PC-9 (cell line): ENCODE results near the gene FIGNL2. TPM values are rescaled to one million over a fixed set of nuclear protein-coding genes. Genes with fewer than 3 reads are reported as not detected.

Experiments
- BruUV-seq: library from RNA; stranded (reverse); fragments of 400-500 nt; replicated peaks from 2 replicates; lab custom pipeline; 2021; lab: Mats Ljungman, UMichigan
- CTCF ChIA-PET: fragments of 300-600 bp; sonication (Branson Sonifier 250); formaldehyde crosslinking; loops from one replicate; lab custom pipeline; 2022; ENCODE audit warnings: antibody characterized with exemption; lab: Charles Lee
- POLR2A ChIA-PET: fragments of 300-600 bp; sonication (Branson Sonifier 250); formaldehyde crosslinking; loops from one replicate; lab custom pipeline; 2022; ENCODE audit warnings: antibody characterized with exemption; ENCODE audit not compliant: unreplicated experiment; lab: Charles Lee
- DNase-seq, 2 experiments: peaks; one replicate each; pipeline versions ENCODE4 v3.0.0 to v3.0.0-alpha.2; 2015 to 2022; ENCODE audit warnings: mixed read lengths in 1 of 2
- H2AFZ ChIP-seq: fragments of 200-600 bp; sonication (generic); 2 replicates; pipeline ENCODE4 v1.8.1; 2017; ENCODE audit warnings: antibody characterized with exemption
- H3F3A ChIP-seq: fragments of 200-600 bp; sonication (generic); 2 replicates; pipeline ENCODE4 v1.8.1; 2017; ENCODE audit warnings: antibody characterized with exemption, mild to moderate bottlenecking, low read depth; ENCODE audit not compliant: insufficient read depth
- H3K27ac ChIP-seq: fragments of 200-600 bp; sonication (generic); 2 replicates; pipeline ENCODE4 v1.6.1; 2016; ENCODE audit warnings: mixed run types
- H3K27me3 ChIP-seq: fragments of 200-600 bp; sonication (generic); 2 replicates; pipeline ENCODE4 v1.6.1; 2016; ENCODE audit warnings: low read depth, mixed run types; ENCODE audit not compliant: insufficient read depth
- H3K36me3 ChIP-seq: fragments of 200-600 bp; sonication (generic); 2 replicates; pipeline ENCODE4 v1.6.1; 2016; ENCODE audit warnings: low read depth, mixed run types
- H3K4me1 ChIP-seq: fragments of 200-600 bp; sonication (generic); replicated peaks from 2 replicates; pipeline ENCODE4 v1.6.1; 2016; ENCODE audit warnings: mixed run types; ENCODE audit not compliant: insufficient read depth
- H3K4me2 ChIP-seq: fragments of 200-600 bp; sonication (generic); 2 replicates; pipeline ENCODE4 v1.6.1; 2017; ENCODE audit warnings: mixed run types
- H3K4me3 ChIP-seq: fragments of 200-600 bp; sonication (generic); 2 replicates; pipeline ENCODE4 v1.6.1; 2016; ENCODE audit warnings: mixed run types
- H3K79me2 ChIP-seq: fragments of 200-600 bp; sonication (generic); 2 replicates; pipeline ENCODE4 v1.6.1; 2017; ENCODE audit warnings: low read depth, mixed run types
- H3K9me2 ChIP-seq: fragments of 200-600 bp; sonication (generic); 2 replicates; pipeline ENCODE4 v1.8.1; 2017; ENCODE audit warnings: mild to moderate bottlenecking; ENCODE audit not compliant: insufficient read depth
- H3K9me3 ChIP-seq: fragments of 200-600 bp; sonication (generic); 2 replicates; pipeline ENCODE4 v1.8.1; 2016; ENCODE audit warnings: low read depth; ENCODE audit not compliant: insufficient read depth
- H4K20me1 ChIP-seq: fragments of 200-600 bp; sonication (generic); 2 replicates; pipeline ENCODE4 v1.8.1; 2017; ENCODE audit not compliant: insufficient read depth
- EZH2 ChIP-seq: fragments of 200-600 bp; sonication (generic); IDR thresholded peaks from 2 replicates; pipeline ENCODE4 v1.8.0; 2017; ENCODE audit warnings: antibody characterized with exemption, low read depth
- intact Hi-C: fragments of 100-400 bp; cut with micrococcal nuclease; formaldehyde crosslinking; loops from one replicate; pipeline ENCODE4 v1.10.0; 2022; ENCODE audit not compliant: unreplicated experiment
- total RNA-seq: library from RNA; stranded (reverse); gene quantifications from 2 replicates; pipeline ENCODE4 v1.2.3, GENCODE V29; 2021
- TF ChIP-seq, protein P1 (sequence below): fragments of 200-600 bp; sonication (generic); conservative IDR thresholded peaks from 2 replicates; pipeline ENCODE4 v1.6.1; 2017; ENCODE audit warnings: mixed run types, antibody characterized with exemption, mild to moderate bottlenecking, moderate library complexity

FIGNL2 gene
- total RNA-seq, 1 experiment from 2014 or later = not detected

DNA sequence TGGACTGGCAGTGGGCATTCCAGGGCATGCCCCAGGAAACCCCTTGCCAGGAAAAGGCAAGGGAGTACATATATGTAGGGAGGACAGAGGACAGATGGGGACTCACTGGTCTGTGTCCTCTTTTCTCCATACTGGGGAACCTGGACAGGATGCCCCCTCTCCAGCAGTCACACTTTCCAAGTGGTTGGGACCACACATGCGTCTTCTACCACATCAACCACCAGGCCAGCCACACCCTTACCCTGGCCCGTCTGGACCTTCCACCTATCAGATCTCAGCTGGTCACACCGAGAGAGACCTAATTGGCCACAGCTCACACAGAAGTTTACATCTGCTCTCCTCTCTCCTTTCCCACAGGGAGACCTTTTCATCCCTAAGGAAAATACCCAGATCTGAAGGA, 47.7 kb upstream of the FIGNL2 start:
- H3K4me1 ChIP-seq = no peaks in the 10 kb centered on the region
- H3K9me2 ChIP-seq = no peaks in the 10 kb centered on the region
- no peak overlapping the region for H3K27ac ChIP-seq
- H2AFZ ChIP-seq = no peak overlapping the region
- no peaks in the 10 kb centered on the region for H3F3A ChIP-seq
- no peaks in the 10 kb centered on the region for H3K79me2 ChIP-seq
- peaks cover 36% of the 10 kb centered on the region for H3K27me3 ChIP-seq
- H4K20me1 ChIP-seq = no peaks in the 10 kb centered on the region
- no peak for TF ChIP-seq EZH2
- TF ChIP-seq, protein P1, sequence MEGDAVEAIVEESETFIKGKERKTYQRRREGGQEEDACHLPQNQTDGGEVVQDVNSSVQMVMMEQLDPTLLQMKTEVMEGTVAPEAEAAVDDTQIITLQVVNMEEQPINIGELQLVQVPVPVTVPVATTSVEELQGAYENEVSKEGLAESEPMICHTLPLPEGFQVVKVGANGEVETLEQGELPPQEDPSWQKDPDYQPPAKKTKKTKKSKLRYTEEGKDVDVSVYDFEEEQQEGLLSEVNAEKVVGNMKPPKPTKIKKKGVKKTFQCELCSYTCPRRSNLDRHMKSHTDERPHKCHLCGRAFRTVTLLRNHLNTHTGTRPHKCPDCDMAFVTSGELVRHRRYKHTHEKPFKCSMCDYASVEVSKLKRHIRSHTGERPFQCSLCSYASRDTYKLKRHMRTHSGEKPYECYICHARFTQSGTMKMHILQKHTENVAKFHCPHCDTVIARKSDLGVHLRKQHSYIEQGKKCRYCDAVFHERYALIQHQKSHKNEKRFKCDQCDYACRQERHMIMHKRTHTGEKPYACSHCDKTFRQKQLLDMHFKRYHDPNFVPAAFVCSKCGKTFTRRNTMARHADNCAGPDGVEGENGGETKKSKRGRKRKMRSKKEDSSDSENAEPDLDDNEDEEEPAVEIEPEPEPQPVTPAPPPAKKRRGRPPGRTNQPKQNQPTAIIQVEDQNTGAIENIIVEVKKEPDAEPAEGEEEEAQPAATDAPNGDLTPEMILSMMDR = no peak
- H3K36me3 ChIP-seq = no peaks in the 10 kb centered on the region
- DNase-seq = no peak
- intact Hi-C loops = no loop called here
- no TSS peak for BruUV-seq
- H3K9me3 ChIP-seq = no peaks in the 10 kb centered on the region
- ChIA-PET CTCF (no interaction called here), POLR2A (no interaction called here)
- no peak overlapping the region for H3K4me2 ChIP-seq
- H3K4me3 ChIP-seq = no peak overlapping the region

GRCh38 chr12:51895378-51896135, 47.0 kb upstream of the FIGNL2 start:
- no peaks in the 10 kb centered on the region for H4K20me1 ChIP-seq
- H3K36me3 ChIP-seq = no peaks in the 10 kb centered on the region
- no peaks in the 10 kb centered on the region for H3K9me3 ChIP-seq
- H3K4me2 ChIP-seq = no peak overlapping the region
- BruUV-seq = no TSS peak
- ChIA-PET POLR2A (no interaction called here), CTCF (interaction anchor here (0.6 kb wide), 1 partner anchor 81 kb away, joined by 3 read pairs; no protein-coding TSS in a partner anchor)
- H3K4me3 ChIP-seq = no peak overlapping the region
- TF ChIP-seq, protein P1 = no peak
- TF ChIP-seq EZH2 = no peak
- no peaks in the 10 kb centered on the region for H3F3A ChIP-seq
- no peak overlapping the region for H2AFZ ChIP-seq
- no peaks in the 10 kb centered on the region for H3K79me2 ChIP-seq
- no peak for DNase-seq
- no peaks in the 10 kb centered on the region for H3K9me2 ChIP-seq
- H3K27ac ChIP-seq = no peak overlapping the region
- intact Hi-C loops = loop anchor here (1.0 kb wide), 1 partner anchor 85 kb away; no protein-coding TSS in a partner anchor
- peaks cover 36% of the 10 kb centered on the region for H3K27me3 ChIP-seq
- H3K4me1 ChIP-seq = no peaks in the 10 kb centered on the region

DNA sequence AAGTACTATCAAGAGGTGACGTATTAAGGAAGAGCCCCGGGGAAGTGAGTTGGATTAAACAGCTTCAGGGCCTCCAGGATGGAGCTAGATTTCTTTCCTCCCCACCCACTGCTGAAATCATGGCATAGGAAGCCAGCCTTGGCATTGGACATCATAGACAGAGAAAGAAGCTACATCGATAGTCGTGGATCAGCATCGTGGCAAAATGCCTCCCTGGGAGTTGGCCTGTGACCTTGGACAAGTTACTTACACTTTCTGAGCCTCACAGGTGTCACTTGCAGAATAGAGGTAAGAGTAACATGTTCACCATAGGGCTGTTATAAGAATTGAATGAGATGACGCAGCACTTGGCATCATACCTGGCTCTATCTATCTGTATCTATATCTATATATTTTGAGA, 45.3 kb upstream of the FIGNL2 start:
- no TSS peak for BruUV-seq
- ChIA-PET POLR2A (no interaction called here), CTCF (no interaction called here)
- no peaks in the 10 kb centered on the region for H3K79me2 ChIP-seq
- no peaks in the 10 kb centered on the region for H4K20me1 ChIP-seq
- no peaks in the 10 kb centered on the region for H3K9me3 ChIP-seq
- H3K27me3 ChIP-seq = peaks cover 21% of the 10 kb centered on the region
- no peak overlapping the region for H3K4me3 ChIP-seq
- no peak overlapping the region for H3K27ac ChIP-seq
- H3K36me3 ChIP-seq = no peaks in the 10 kb centered on the region
- no peaks in the 10 kb centered on the region for H3K9me2 ChIP-seq
- H3K4me1 ChIP-seq = no peaks in the 10 kb centered on the region
- no peak overlapping the region for H3K4me2 ChIP-seq
- DNase-seq = no peak
- intact Hi-C loops = no loop called here
- TF ChIP-seq EZH2 = no peak
- TF ChIP-seq, protein P1 = no peak
- no peaks in the 10 kb centered on the region for H3F3A ChIP-seq
- H2AFZ ChIP-seq = no peak overlapping the region
